Frontal cortex (tissue), 4 donors: Measurements from ENCODE around the gene KLHDC8A. TPM values are rescaled to one million over a fixed set of nuclear protein-coding genes. Genes with fewer than 3 reads are reported as not detected.
A peak's percentile ranks its signal among the peaks of the same experiment; 100 is the strongest.
"Not testable (repeated sequence)": the region's sequence is repeated elsewhere in the genome, so short reads cannot be mapped to it uniquely, and the experiment has no call there.

ENCODE experiments used
- DNase-seq, 2 donors: peaks; one replicate each; pipeline ENCODE4 v3.0.0; 2012; ENCODE audit warnings: low spot score in 2 of 2
- FAIRE-seq: peaks from 2 replicates; lab custom pipeline; 2012; peaks lifted over from hg19 to GRCh38; lab: Jason Lieb, UNC
- total RNA-seq: library from RNA; depleted of rRNA; stranded (reverse); fragments of >200 nt; gene quantifications from one replicate; pipeline ENCODE4 v1.2.3, GENCODE V29; 2014
- donor health status: control.
- donor health status: control.
- donor health status: control.

The KLHDC8A gene
- total RNA-seq, 1 donor from 2014 or later = 16.7 TPM

GRCh38 chr1:205373022-205373797 is 16.5 kb upstream of the KLHDC8A start:
- FAIRE-seq (no peak), DNase-seq (no peak)

- DNase-seq (no peak), FAIRE-seq (no peak)
Measured at GRCh38 chr1:205371871-205372660, 15.3 kb upstream of the KLHDC8A start.

GRCh38 chr1:205370780-205371179 is 14.1 kb upstream of the KLHDC8A start:
- DNase-seq (no peak), FAIRE-seq (no peak)

GRCh38 chr1:205369701-205370123 is 13.0 kb upstream of the KLHDC8A start:
- FAIRE-seq (no peak), DNase-seq (no peak)

- DNase-seq = no peak
- FAIRE-seq = no peak
Measured at GRCh38 chr1:205368478-205368877, 11.8 kb upstream of the KLHDC8A start.

- DNase-seq (no peak), FAIRE-seq (no peak)
Measured at GRCh38 chr1:205365945-205366463, 9.3 kb upstream of the KLHDC8A start.

- not testable (repeated sequence) for DNase-seq, FAIRE-seq
Measured at GRCh38 chr1:205365086-205365485, 8.4 kb upstream of the KLHDC8A start.

GRCh38 chr1:205360891-205361290 is 4.2 kb upstream of the KLHDC8A start:
- DNase-seq (no peak), FAIRE-seq (no peak)

GRCh38 chr1:205359771-205360565 is 3.2 kb upstream of the KLHDC8A start:
- DNase-seq = no peak
- no peak for FAIRE-seq

- DNase-seq (no peak), FAIRE-seq (no peak)
Measured at GRCh38 chr1:205358579-205358978, 1.9 kb upstream of the KLHDC8A start.

GRCh38 chr1:205357567-205357966 is 845 bp upstream of the KLHDC8A start:
- FAIRE-seq (no peak), DNase-seq (no peak)

GRCh38 chr1:205355075-205355453 is 1.7 kb downstream of the KLHDC8A start:
- FAIRE-seq = no peak
- DNase-seq = no peak

- FAIRE-seq (no peak), DNase-seq (peak in 1 of 2 donors; percentile 42)
Measured at GRCh38 chr1:205354259-205355074, 2.3 kb downstream of the KLHDC8A start.

GRCh38 chr1:205353612-205354011 is 3.1 kb downstream of the KLHDC8A start:
- DNase-seq (no peak), FAIRE-seq (no peak)

GRCh38 chr1:205353191-205353590 is 3.5 kb downstream of the KLHDC8A start:
- no peak for FAIRE-seq
- DNase-seq = no peak

- no peak for DNase-seq
- FAIRE-seq = no peak
Measured at GRCh38 chr1:205351984-205352713, 4.6 kb downstream of the KLHDC8A start.

GRCh38 chr1:205350691-205351141 is 6.0 kb downstream of the KLHDC8A start:
- DNase-seq (no peak), FAIRE-seq (no peak)

- no peak for FAIRE-seq
- DNase-seq = no peak
Measured at GRCh38 chr1:205350124-205350523, 6.6 kb downstream of the KLHDC8A start.
